Measurements from ENCODE around the gene PHF1.
A peak's percentile ranks its signal among the peaks of the same experiment; 100 is the strongest.

PHF1 gene

DNA sequence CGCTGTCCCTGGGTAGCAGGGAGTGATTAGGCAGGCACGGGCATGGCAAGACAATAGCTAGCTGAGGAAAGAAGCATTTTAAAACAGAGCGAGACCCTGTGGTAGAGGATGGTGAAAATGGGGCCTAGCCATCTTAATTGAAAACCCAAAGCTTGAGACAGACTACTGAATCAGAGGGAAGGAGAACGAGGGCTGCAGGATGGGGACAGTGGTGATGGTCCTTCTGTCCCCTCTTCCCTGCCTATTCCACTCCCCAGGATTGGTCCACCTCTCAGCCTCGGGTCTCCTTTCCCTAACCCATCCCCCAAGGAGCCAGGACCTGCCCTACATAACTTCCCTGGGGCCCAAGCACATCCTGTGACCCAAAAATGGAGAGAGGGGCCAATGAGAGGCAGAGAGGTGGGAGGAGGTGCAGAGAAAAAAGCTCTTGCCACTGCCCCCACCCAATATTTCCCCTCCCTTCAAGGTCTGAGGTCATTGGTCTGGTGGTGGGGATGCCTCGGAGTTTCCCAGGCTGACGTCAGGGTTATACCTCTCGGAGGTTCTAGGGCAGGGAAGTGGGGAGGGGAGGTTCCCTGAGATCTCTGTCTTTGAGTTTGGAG, 8.0 kb downstream of the PHF1 start:
- peak; percentile 57 for DNase-seq

DNA sequence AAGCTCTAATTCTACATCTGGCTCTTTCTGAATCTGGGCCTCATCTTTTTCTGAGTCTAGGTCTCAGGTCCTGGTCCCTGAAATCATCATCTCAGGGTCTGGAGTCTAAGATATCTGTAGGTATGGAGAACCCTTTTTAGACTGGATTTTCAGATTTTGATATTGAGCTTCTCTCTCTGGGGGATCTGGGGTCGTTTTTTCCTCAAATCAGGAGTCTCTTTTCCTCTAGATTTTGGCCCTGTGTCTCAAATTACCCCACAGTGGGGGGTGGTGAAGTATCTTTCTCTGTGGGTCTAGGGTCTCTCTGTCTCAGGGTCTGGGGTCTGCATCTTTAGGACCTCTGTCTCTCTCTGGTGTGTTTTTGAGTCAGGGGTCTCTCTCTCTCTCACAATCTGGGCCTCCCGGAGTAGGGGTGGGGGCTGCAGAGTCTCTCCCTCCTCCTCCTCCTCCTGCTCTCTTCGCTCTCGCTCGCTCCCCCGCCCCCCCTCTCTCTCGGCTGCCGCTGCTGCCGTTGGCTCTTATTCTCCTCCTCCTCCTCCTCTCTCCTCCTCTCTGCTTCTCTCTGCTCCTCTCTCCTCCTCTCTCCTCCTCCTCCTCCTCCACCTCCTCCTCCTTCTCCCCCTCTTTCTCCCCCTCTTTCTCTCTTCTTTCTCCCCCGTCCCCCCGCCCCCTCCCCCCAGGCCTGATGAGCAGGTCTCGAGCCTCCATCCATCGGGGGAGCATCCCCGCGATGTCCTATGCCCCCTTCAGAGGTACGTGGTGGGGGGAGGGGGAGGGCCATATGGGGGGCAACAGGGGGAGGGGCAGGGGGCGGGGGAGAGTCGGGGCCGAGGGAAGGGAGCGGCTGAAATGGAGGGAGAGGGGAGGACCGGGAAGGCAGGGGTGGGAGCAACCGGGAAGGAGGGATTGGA, 9.0 kb downstream of the PHF1 start, which contains the start of gene SYNGAP1:
TSS of gene SYNGAP1 (plus strand) at position 486 of the 911 bp plus-strand sequence. CDS start at position 686, 200 bp downstream.
- no peak for DNase-seq

DNA sequence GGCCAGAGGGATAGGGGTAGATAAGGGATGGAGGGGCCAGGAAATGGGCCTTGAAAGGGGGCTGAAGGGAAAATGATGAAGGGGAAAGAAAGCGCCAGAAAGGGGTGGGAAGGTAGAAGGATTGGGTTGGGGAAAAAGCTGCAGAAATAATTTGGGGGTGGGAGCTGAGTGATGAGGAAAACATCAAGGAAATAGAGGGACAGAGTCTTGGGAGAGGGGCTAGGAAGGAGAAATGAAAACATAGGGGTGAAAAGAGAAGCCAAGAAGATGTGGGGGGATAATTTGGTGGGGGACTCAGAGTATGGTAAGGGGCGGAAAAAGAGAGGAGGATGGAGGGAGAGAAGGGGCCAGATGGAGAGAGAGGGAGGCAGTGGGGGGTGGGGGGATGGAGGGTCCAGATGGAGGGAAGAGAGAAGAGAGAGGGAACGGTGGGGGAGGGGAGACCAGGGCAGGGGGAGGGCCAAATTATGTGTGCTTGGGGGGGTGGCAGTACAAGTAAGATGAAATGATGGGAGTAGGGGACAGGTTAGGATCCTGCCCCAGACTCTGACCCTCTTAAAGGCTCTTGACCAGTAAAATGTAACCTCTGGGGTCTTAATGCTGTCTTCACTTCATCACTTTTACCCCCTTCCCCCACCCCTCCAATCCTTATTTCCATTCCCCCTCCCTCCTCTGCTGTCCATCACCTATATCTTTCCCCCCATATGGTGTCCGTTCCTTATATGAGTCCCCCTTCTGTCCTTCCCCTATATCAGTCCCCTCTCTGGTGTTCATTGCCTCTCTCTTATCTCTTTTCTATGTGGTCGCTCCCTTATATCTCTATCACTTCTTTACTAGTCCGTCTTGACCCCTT, 9.9 kb downstream of the PHF1 start:
- no peak for DNase-seq

DNA sequence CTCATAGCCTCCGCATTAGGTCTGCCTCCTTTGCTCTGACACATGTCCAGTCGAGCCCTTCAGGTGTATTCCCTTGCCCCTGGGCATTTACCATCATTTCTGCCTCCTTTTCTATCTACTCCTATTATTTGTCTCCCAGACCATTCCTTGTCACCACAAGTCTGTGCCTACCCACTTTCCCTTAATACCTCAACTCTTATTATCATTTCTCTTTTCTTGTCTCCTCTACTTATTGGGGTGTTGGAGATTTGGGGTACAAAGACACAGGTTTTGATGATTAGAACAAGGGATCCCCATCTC, 10.5 kb downstream of the PHF1 start:
- no peak for DNase-seq

DNA sequence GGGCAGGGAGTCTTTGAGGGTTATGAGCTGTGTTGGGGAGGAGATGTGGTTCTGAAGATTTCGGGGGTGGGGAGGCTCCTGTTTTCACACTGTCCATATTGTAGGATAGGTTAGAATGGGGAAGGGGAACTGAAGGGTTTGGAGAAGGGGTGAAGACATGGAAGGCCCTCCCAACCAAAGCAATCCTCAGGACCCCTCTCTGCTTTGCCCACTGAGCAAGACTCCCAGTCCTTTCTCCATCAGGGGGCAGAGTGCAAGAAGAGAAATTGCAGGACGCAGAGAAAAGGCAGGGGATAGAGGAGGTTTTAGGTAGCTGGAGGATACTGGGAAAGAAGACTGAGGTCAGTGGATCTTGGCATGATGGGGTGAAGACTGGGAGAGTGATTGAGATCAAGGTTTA, 13.0 kb downstream of the PHF1 start:
- DNase-seq: no peak

DNA sequence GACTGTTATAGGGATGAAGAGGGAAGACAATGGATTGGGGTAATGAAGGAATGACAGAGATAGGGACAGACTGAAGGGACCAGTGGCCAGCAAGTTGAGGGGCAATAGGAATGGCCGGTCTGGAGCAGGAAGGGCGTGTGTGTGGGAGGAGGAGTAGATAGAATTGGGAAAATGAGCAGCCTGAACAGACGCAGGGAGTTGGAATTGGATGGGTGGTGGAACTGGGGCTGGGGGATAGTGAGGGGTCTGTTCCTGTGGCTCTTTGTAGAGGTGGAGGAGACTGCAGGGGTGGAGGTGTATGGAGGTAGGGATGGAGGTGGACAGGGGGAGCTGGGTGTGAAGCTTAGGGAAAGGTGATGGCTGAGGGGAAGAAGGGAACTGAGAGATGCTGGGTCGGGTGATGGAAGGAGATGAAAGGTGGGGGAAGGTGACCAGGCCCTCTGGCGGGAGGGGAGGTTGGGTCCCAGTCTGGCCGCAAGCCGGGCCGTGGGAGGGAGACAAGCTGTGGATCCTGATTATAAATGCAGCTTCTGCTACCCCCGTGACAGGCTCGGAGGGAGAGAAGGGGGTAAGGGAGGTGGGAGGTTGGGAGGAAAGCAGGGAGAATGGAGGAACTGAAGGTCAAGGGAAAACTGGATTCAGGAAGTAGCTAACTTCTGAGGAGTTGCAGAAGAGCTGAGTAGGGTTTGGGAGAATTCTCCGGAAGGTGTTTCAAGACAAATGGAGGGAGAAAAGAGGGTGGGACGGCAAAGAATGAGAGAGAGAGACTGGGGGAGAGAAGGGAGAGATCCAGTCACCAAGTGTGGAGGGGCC, 14.2 kb downstream of the PHF1 start:
- DNase-seq: no peak

DNA sequence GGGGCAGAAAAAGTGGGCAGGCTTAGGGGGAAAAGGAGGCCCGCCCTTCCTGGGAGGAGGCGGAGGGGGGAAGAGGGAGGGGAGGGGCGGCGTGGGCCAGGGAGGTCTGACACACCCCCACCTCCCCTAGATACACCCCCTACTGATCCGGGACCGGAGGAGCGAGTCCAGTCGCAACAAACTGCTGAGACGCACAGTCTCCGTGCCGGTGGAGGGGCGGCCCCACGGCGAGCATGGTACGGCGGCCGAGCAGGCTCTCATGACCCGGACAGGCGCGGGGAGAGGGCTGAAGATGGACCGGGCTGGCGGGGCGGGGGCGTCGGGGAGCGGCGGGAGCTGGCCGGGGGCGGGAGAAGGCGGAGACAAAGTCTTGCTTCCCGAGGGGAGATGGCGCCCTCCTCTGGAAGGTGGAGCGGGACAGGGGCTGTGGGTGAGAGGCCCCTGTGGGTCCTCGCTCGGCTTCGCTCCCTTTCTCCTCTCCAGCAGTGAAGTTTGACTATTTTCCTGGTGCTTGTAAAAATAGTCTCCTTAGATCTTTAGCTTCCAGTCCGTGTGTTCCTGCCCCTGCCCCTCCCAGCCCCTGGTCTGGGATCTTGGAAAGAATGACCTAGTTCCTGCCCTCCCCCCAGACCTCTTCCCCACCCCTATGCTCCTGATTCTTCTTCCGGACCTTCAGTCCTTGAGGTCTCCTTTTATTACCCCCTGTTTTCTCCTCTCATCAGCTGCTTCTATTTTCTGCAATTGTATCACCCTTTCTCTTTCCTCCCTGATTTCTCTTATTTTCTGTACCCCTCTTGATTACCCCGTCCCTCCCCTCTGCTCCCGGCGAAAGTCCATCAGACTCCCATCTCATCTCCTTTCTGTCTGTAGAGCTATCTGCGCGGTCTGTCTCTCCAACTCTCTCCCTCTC, 15.1 kb downstream of the PHF1 start:
- DNase-seq: peak; percentile 81

DNA sequence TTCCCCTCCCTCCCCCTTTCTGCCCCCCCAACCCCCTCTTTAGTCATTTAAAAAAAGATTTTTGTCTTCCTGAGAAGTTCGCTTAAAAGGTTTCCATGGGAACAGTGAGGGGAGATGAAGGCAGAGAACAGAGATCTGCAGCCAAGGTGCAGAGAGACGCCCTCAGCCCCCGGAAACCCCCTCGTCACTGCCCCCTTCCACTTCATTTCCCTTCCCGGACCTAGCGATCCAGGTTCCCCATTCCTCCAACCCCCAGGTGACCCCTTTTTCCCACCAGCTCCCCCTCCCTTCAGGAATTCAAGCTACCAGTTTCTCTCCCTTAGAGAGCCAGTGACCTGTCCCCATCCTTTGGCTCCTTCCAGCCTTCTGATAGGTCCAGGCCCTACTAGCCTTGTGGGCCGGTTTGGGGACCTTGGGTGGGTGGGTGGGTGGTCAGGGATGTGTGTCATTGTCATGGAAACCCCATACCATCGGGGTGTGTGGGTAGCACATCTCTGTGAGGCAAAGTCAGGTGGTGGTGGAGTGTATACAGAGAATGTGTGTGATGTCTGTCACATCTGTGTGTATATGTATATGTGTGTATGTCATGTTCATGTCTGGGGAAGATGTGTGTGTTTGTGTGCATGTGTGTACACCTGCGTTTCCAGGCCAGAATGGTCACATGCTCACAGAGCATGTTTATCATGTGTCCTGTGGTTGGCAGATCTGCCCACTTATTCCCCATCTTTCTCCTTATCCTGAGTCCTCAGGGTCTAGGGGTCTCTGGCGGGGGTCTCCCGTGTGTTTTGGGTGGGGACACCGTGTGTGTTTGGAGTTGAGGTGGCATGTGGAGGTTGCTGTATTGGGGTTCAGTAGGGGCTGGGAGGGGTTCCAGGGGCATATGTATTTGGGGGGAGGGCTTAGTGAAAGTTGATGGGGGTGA, 16.0 kb downstream of the PHF1 start:
- DNase-seq: peak; percentile 46

DNA sequence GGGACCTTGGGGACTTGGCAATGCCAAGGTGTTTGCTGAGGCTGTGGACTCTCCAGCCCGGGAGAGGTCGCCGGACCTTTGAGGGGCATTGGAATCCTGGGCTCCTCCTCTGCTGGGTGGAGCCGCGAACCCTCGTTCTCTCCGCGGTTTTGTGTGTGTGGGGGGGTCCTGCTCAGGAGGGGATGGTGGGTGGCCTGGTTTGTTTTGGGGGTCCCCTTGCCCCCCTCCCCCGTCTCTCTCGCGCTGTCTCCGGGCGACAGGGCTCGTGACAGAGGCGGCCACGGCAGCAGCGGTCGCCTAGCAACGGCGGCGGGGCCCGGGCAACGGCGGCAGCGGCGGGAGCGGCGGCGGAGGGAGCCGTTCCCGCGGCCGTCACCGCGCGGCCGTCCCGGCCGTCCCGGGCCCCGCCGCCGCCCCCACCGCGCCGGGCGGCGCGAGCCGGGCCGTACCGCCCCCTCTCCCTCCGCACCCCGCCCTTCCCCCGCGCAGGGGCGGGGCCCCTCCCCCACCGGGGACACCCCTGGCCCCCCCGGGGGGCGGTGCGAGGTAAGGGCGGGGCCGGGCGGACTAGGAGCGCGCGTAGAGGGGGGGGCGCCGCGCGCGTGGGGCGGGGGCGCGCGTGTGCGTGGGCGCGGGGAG, 16.9 kb downstream of the PHF1 start:
- DNase-seq: peak; percentile 65

DNA sequence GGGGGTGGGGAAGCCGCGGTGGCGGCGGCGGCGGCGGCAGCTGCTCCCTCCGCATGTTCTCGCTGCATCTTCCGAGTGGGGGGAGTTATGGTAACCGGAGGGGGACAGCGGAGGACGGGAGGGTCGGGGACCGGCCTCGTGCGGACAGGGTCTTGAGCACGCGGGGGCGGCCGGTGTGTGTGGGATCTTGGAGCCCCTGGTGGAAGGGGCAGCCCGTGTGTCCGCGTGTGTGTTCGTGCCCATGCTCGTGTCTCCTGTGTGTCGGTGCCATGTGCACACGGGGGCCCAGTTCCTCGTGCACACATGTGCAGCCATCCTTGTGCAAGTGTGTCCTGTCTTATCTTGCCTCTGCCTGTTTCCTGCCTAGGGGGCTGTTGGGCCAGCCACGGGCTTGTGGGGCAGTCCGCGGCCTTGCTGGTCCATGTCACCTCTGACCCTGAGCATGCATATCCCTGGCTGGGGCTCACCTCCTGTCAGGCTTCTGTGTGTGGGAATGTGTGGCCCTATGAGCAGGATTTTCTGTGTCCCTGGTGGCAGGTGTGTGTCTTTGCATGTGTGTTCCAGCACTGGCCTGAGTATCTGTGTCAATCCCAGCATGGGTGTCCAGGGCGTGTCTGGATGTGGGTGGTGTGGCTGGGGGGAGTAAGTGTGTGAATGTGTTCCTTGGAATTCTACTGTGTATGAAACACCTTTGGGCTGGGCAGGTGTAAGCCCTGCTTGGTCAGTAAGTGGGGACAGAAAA, 17.6 kb downstream of the PHF1 start:
- no peak for DNase-seq

DNA sequence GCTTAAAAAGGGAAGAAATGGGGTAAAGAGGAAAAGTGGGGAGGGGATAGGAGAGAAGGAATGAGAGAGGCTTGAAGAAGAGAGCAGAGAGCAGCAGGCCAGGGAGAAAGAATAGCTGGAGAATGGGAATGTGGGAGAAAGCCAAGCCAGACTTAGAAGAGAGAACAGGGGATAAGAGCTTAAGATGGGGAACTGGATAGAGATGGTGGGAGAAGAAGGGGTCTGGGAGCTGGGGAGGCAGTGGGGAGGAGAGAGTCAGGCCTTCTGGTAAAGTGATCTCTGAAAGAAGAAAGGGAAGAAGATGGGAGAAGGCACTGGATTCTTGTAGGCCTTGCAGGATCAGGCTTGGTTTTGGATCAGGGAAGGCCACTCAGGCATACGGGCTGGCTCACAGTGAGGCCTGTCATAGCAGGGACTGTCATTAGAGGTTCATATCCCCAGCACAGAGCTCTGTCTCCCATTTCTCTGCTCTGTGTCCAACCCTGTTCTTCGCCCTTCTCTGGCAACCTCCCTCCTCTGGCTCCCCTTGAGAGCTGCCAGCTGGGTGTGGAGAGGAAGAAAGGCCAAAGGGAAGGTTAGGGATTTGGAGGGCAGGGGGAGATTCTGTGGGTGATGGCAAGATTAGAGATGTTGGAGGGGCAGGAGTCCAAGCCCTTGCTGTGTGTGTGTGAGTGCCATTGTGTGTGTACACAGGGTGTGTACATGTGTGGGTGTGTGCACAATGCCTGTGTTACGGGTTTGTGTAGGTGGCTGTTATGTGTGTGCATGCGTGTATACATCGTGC, 18.3 kb downstream of the PHF1 start:
- DNase-seq: no peak

DNA sequence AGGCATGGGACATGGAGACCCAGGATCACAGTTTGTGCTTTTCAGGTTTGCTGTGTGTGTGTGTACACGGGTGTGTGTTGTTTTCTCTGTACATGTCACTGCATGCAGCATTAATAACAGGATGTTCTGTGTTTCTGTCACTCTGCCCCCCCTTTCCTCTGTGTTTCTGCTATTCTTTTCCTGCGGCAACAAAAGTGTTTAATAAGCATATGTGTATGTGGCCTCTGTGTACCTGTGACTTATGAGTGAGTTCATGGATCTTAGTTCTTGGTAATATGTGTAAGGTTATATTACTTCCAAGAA, 18.9 kb downstream of the PHF1 start:
- no peak for DNase-seq

DNA sequence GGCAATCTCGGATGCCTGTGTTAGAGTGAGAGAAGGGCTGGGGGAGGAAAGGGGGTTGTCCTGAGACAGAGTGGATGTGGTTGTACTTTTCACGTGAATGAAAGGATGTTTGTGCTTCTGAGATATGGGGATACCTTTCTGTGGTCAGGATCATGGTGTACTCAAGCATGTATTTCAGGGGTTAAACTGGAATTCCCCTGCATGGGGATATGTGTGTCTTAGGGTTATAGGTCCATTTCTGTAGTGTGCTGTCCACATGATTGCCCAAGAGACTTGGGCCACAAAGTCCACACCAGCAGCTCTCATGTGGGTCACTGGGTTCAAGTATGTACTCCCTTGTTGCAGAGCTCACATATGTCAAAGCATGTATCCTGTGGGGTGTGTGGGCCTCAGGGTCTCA, 19.5 kb downstream of the PHF1 start:
- DNase-seq: no peak

DNA sequence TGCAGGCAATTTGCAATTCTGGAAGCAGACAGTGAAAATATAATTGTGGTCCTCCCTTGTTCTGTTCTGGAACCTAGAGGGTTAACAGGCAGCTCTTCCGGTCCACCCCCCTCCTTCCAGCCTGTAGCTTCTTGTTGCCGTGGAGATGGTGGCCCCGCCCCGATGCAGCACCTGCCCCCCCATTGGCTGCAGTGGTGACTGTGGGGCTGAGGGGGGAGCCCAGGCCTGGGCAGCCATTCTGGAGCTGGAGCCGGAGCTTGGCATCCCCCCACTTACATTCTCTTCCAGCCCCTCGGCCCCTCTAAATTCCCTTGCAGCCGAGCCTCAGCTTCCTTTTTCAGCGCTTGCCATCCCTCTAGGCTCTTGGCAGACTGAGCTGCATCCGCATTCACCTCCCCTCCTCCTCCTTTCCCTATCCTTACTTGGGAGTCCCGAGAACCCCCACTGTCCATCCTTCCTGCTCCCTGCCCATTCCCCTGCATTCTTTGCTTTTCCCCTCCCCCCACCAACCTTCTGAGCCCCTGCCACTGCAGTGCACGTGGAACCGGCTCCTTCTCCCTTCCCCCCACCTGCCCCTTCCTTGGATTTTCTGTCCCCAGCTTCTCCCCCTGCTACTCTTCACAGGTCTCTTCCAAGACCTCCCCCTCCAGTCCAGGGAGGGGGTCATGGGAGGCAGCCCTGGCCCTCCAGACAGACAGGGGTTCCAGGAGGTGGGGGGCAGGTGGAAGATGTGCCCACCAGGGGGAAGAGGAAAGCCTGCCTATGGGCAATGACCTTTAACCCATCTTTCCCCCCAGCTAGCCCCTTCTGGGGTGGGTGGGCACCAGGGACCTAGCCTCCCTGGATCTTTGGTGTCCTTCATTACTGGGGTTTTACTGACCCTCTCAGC, 20.4 kb downstream of the PHF1 start:
- DNase-seq: peak; percentile 73

DNA sequence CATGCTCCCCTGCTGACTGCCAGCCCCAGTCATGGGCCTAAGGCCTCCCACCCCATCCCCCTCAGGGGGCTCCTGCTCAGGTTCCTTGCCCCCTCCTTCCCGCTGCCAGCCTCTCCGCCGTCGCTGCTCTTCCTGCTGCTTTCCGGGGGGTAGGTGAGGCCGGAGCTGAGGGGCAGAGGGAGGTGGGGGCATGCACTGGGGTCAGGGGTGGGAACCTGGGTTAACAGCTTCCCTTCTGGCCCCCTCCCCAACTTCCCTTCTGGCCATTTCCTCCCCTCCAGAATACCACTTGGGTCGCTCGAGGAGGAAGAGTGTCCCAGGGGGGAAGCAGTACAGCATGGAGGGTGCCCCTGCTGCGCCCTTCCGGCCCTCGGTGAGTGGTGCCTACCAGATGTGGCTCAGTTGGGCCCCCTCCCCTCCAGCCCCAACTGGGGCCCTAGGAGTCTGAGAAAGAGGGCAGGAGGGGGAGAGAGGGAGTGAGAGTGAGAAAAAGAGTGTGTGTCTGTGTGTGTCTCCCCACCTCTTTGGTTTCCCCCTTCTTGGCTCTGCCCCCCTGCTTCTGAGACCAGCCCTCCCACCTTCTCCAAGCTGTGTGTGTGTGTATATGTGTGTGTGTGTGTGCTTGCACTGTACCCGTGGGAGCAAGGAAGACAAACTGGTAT, 21.2 kb downstream of the PHF1 start:
- no peak for DNase-seq

DNA sequence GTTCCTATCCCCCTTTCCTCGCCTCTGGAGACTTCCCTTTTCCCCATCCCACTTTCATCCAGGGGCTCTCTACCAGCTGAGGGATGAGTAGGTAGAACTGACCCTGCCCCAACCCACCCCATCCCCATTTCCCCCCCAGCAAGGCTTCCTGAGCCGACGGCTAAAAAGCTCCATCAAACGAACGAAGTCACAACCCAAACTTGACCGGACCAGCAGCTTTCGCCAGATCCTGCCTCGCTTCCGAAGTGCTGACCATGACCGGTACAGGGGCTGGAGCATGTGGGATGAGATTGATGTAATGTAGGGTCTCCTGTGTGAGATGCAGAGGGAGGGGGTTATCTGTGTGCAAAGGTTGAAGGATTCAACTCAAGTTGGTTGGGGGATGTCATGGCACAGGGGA, 21.7 kb downstream of the PHF1 start:
- DNase-seq: no peak

DNA sequence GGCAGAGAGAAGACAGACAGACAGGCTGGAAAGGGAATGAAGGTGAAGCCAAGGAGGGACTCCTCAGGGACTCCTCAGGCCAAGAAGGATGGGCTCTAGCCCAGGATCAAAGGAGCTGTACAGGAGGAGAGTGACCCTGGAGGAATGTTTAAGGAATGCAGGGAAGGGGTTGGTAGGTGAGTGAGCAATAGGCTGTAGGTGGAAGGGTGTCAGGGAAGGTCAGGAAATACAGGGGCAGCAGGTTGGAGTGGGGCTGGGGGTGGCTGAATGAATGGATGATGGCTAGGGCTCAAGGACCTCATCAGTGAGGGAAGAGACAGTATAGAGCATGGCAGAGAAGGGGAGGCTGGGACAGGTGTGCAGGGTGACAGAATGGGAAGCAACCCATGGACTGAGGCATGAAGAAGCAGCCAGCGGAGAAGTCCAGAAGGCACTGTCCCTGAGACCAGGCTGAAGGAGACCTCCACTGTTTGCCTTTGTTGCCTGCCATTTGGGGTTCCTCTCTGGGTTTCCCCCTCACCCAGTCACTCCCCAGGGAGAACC, 22.3 kb downstream of the PHF1 start:
- no peak for DNase-seq
